ENCODE results near the gene COL19A1.

COL19A1 gene

DNA sequence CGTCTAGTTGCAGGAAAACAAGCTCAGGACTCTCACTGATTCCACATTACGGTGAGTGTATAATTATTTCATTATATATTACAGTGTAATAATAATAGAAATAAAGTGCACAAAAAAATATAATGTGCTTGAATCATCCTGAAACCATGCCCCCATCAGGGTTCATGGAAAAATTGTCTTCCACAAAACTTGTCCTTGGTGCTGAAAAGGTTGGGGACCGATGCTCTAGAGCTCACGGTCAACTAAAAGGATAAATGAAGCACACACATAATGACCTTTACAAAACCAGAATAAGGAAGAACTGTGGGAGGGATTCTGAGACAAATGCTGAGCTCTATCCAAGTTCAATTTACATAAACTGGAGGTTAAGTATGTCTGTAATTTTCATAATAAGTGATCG lies 194.3 kb downstream of the COL19A1 start:
- H2AFZ ChIP-seq (ENCODE audit: low read length) = no peak overlapping the region
- no peaks in the 10 kb centered on the region for H3K9me3 ChIP-seq (replicated peaks; ENCODE audit: insufficient read depth, low read length)
- no peak overlapping the region for H3K4me2 ChIP-seq (ENCODE audit: low read depth, low read length)
- no peaks in the 10 kb centered on the region for H3K36me3 ChIP-seq (replicated peaks; ENCODE audit: insufficient read depth, low read length)
- H3K9me2 ChIP-seq (replicated peaks; ENCODE audit: insufficient read depth, low read length) = no peaks in the 10 kb centered on the region
- H3K27ac ChIP-seq (ENCODE audit: low read length) = no peak overlapping the region
- H3K79me2 ChIP-seq (ENCODE audit: low read length) = no peaks in the 10 kb centered on the region
- no peak for DNase-seq
- H3K9ac ChIP-seq (ENCODE audit: low read length) = no peak overlapping the region
- no peak overlapping the region for H3K4me3 ChIP-seq (ENCODE audit: low read length)
- no peaks in the 10 kb centered on the region for H4K20me1 ChIP-seq (ENCODE audit: insufficient read depth, low read length)
- H3K4me1 ChIP-seq (ENCODE audit: low read length) = no peaks in the 10 kb centered on the region
- no peaks in the 10 kb centered on the region for H3F3A ChIP-seq (ENCODE audit: insufficient read depth, low read length)
- H3K27me3 ChIP-seq (replicated peaks; ENCODE audit: insufficient read depth, low read length) = no peaks in the 10 kb centered on the region
- TF ChIP-seq EZH2phosphoT487 (IDR thresholded peaks at IDR 0.05; ENCODE audit: low read length) (no peak), EZH2 (optimal IDR thresholded peaks at IDR 0.05; ENCODE audit: low read depth, low read length) (no peak)
- TF ChIP-seq, protein P1, sequence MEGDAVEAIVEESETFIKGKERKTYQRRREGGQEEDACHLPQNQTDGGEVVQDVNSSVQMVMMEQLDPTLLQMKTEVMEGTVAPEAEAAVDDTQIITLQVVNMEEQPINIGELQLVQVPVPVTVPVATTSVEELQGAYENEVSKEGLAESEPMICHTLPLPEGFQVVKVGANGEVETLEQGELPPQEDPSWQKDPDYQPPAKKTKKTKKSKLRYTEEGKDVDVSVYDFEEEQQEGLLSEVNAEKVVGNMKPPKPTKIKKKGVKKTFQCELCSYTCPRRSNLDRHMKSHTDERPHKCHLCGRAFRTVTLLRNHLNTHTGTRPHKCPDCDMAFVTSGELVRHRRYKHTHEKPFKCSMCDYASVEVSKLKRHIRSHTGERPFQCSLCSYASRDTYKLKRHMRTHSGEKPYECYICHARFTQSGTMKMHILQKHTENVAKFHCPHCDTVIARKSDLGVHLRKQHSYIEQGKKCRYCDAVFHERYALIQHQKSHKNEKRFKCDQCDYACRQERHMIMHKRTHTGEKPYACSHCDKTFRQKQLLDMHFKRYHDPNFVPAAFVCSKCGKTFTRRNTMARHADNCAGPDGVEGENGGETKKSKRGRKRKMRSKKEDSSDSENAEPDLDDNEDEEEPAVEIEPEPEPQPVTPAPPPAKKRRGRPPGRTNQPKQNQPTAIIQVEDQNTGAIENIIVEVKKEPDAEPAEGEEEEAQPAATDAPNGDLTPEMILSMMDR (IDR thresholded peaks at IDR 0.05; ENCODE audit: low read length) = no peak

DNA sequence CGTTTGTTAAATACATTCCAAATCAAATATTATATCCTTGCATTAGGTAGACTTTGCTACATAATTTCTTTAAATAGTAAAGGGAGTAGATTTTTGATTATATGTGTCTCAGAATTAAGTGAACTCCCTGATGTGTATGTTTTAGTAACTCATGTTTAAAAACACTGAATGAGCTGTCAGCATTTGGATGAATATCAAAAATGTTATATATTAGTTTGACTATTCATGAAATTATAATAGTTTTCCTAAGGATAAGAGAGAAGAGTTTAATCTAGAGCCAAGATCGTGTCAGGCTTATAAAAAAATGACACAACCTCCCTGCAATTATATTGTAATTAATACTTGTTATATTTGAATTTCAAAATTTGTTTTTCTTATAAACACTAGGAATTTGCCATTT lies 195.2 kb downstream of the COL19A1 start:
- no peak overlapping the region for H3K4me2 ChIP-seq (ENCODE audit: low read depth, low read length)
- no peaks in the 10 kb centered on the region for H3K27me3 ChIP-seq (replicated peaks; ENCODE audit: insufficient read depth, low read length)
- H3K9me2 ChIP-seq (replicated peaks; ENCODE audit: insufficient read depth, low read length) = no peaks in the 10 kb centered on the region
- no peaks in the 10 kb centered on the region for H4K20me1 ChIP-seq (ENCODE audit: insufficient read depth, low read length)
- H3K27ac ChIP-seq (ENCODE audit: low read length) = no peak overlapping the region
- H3K9me3 ChIP-seq (replicated peaks; ENCODE audit: insufficient read depth, low read length) = no peaks in the 10 kb centered on the region
- no peak overlapping the region for H3K4me3 ChIP-seq (ENCODE audit: low read length)
- no peak for DNase-seq
- no peak overlapping the region for H2AFZ ChIP-seq (ENCODE audit: low read length)
- TF ChIP-seq EZH2 (optimal IDR thresholded peaks at IDR 0.05; ENCODE audit: low read depth, low read length) (no peak), EZH2phosphoT487 (IDR thresholded peaks at IDR 0.05; ENCODE audit: low read length) (no peak)
- TF ChIP-seq, protein P1 (IDR thresholded peaks at IDR 0.05; ENCODE audit: low read length) = no peak
- no peaks in the 10 kb centered on the region for H3K79me2 ChIP-seq (ENCODE audit: low read length)
- H3F3A ChIP-seq (ENCODE audit: insufficient read depth, low read length) = no peaks in the 10 kb centered on the region
- H3K9ac ChIP-seq (ENCODE audit: low read length) = no peak overlapping the region
- H3K36me3 ChIP-seq (replicated peaks; ENCODE audit: insufficient read depth, low read length) = no peaks in the 10 kb centered on the region
- H3K4me1 ChIP-seq (ENCODE audit: low read length) = no peaks in the 10 kb centered on the region

DNA sequence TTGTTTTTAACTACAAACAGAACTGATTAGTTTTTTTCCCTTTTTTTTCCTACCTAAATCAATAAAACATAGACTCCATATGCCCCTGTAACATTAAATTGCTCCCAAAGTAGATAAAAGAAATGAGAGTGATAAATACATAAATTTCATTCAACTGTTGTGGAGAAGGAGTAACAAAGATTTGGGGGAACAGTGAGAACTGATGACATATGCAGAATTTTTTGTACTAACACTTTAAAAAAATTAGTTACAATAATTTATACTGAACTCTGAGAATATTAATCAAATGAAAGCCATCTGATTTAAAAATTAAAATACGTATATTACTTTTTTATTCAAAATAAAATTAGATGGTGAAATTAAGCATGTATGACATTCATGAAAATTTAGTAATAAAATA lies 195.7 kb downstream of the COL19A1 start:
- DNase-seq = no peak
- Histone ChIP-seq H3K27me3 (replicated peaks; ENCODE audit: insufficient read depth, low read length) (no peaks in the 10 kb centered on the region), H3K36me3 (replicated peaks; ENCODE audit: insufficient read depth, low read length) (no peaks in the 10 kb centered on the region)

More for the DNA sequence above, 195.7 kb downstream of the COL19A1 start:
- Histone ChIP-seq H3K9me2 (replicated peaks; ENCODE audit: insufficient read depth, low read length) (no peaks in the 10 kb centered on the region), H3K4me2 (ENCODE audit: low read depth, low read length) (no peak overlapping the region), H3K79me2 (ENCODE audit: low read length) (no peaks in the 10 kb centered on the region), H3F3A (ENCODE audit: insufficient read depth, low read length) (no peaks in the 10 kb centered on the region), H4K20me1 (ENCODE audit: insufficient read depth, low read length) (no peaks in the 10 kb centered on the region), H2AFZ (ENCODE audit: low read length) (no peak overlapping the region), H3K4me1 (ENCODE audit: low read length) (no peaks in the 10 kb centered on the region), H3K4me3 (ENCODE audit: low read length) (no peak overlapping the region), H3K9ac (ENCODE audit: low read length) (no peak overlapping the region), H3K27ac (ENCODE audit: low read length) (no peak overlapping the region), H3K9me3 (replicated peaks; ENCODE audit: insufficient read depth, low read length) (no peaks in the 10 kb centered on the region)
- TF ChIP-seq, protein P1 (IDR thresholded peaks at IDR 0.05; ENCODE audit: low read length) = no peak
- TF ChIP-seq EZH2 (optimal IDR thresholded peaks at IDR 0.05; ENCODE audit: low read depth, low read length) = no peak
- no peak for TF ChIP-seq EZH2phosphoT487 (IDR thresholded peaks at IDR 0.05; ENCODE audit: low read length)

Data from MM.1S (cell line).